PFSK-1 (cell line): ENCODE results near the gene NADK.
A peak's percentile ranks its signal among the peaks of the same experiment; 100 is the strongest.

Experiments
- POLR2AphosphoS5 ChIP-seq: IDR thresholded peaks from 2 replicates; pipeline ENCODE4 v1.6.1; 2012; ENCODE audit warnings: low read depth, mild to moderate bottlenecking, control low read depth, low read length, moderate library complexity
- TAF1 ChIP-seq: IDR thresholded peaks from 2 replicates; pipeline ENCODE4 v1.6.1; 2012; ENCODE audit warnings: low read length, control low read depth, borderline replicate concordance; ENCODE audit not compliant: insufficient read depth
- TF ChIP-seq, protein P1 (sequence below), 2 experiments: IDR thresholded peaks; 2 replicates each; pipeline versions ENCODE4 v1.6.1 to v1.8.0; 2011 to 2012; ENCODE audit warnings: low read depth in 2 of 2, low read length in 2 of 2, control low read depth in 1 of 2, inconsistent platforms in 1 of 2, mild to moderate bottlenecking in 1 of 2, moderate library complexity in 1 of 2; ENCODE audit not compliant: insufficient read depth in 1 of 2

DNA sequence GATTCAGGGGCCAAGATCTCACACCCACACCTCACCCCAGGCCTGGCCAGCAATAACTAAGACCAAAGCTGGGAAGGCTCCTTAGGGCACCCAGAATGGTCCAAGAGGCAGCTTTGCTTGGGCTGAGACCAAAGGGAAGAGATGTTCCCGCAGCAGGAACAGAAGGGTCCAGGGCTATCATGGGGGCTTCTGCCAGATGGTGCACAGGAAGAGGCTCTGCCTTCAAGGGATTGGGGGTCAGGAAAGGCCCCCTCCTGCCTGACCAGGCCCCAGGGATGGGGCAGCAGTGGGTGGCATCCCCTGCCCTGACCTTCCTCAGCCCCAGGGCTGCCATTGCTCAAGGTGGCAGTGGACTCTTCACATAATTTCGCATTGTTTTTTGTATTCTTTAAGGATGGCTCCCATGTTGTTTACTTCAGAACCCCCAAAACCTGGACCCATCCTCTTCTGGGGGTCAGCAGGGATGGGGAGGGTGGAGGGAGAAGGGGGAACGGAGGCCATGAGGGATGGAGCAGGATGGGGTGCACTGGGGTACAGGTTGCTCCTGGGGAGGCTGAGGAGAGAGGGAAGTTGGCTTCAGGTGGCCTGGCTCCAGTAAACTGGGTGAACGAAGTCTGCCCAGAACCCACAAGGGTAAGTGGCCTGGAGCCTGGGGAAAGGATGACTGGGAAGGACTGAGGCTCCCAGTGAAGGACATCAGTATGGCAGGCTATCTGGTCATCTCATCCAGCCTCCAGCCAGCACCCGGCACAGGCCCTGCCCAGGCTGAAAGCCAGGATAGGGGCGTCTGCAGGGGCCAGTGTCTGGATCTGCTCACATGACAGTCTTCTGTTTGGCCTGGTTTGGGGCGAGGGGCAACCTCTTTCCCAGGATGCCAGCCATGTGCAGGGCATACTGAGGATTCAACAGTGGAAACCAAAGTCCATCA is 2.6 kb upstream of the NADK start:
- TF ChIP-seq TAF1 (no peak), POLR2AphosphoS5 (peak; percentile 27; the same call in 1 of the 2 replicates)
- TF ChIP-seq, protein P1, sequence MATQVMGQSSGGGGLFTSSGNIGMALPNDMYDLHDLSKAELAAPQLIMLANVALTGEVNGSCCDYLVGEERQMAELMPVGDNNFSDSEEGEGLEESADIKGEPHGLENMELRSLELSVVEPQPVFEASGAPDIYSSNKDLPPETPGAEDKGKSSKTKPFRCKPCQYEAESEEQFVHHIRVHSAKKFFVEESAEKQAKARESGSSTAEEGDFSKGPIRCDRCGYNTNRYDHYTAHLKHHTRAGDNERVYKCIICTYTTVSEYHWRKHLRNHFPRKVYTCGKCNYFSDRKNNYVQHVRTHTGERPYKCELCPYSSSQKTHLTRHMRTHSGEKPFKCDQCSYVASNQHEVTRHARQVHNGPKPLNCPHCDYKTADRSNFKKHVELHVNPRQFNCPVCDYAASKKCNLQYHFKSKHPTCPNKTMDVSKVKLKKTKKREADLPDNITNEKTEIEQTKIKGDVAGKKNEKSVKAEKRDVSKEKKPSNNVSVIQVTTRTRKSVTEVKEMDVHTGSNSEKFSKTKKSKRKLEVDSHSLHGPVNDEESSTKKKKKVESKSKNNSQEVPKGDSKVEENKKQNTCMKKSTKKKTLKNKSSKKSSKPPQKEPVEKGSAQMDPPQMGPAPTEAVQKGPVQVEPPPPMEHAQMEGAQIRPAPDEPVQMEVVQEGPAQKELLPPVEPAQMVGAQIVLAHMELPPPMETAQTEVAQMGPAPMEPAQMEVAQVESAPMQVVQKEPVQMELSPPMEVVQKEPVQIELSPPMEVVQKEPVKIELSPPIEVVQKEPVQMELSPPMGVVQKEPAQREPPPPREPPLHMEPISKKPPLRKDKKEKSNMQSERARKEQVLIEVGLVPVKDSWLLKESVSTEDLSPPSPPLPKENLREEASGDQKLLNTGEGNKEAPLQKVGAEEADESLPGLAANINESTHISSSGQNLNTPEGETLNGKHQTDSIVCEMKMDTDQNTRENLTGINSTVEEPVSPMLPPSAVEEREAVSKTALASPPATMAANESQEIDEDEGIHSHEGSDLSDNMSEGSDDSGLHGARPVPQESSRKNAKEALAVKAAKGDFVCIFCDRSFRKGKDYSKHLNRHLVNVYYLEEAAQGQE (IDR thresholded peaks at IDR 0.05; ENCODE audit: insufficient read depth in 1 of 2, low read depth in 2 of 2, low read length in 2 of 2): no peak
